Hematopoietic multipotent progenitor cell treated with erythropoietin and hydrocortisone succinate and interleukin-3 and kit ligand, for 4 days (in vitro differentiated cells): ENCODE data around the gene ARFRP1.
"Not testable (repeated sequence)": the region's sequence is repeated elsewhere in the genome, so short reads cannot be mapped to it uniquely, and the experiment has no call there.

ENCODE experiments used
- DNase-seq: peaks from one replicate; pipeline ENCODE4 v3.0.0-alpha.2; 2015

ARFRP1 gene

GRCh38 chr20:63671695-63672094, 36.1 kb downstream of the ARFRP1 start:
- DNase-seq, result not testable (repeated sequence)

- no peak for DNase-seq
These were observed 39.4 kb downstream of the ARFRP1 start for GRCh38 chr20:63668351-63668750.

- no peak for DNase-seq
These were observed 39.9 kb downstream of the ARFRP1 start for GRCh38 chr20:63667858-63668257.

- DNase-seq, result no peak
These were observed 42.1 kb downstream of the ARFRP1 start for GRCh38 chr20:63665708-63666107.

- no peak for DNase-seq
These were observed 42.7 kb downstream of the ARFRP1 start for GRCh38 chr20:63664861-63665594.

GRCh38 chr20:63664143-63664851, 43.5 kb downstream of the ARFRP1 start:
- DNase-seq, result no peak

GRCh38 chr20:63663332-63664066, 44.3 kb downstream of the ARFRP1 start:
- DNase-seq, result no peak

GRCh38 chr20:63662813-63663189, 45.0 kb downstream of the ARFRP1 start:
- DNase-seq, result no peak

- DNase-seq, result no peak
These were observed 45.6 kb downstream of the ARFRP1 start for GRCh38 chr20:63661959-63662812.

GRCh38 chr20:63661108-63661507, 46.7 kb downstream of the ARFRP1 start:
- DNase-seq, result no peak

- DNase-seq, result no peak
These were observed 47.2 kb downstream of the ARFRP1 start for GRCh38 chr20:63660622-63661021.

- not testable (repeated sequence) for DNase-seq
These were observed 47.6 kb downstream of the ARFRP1 start for GRCh38 chr20:63660174-63660573.

- no peak for DNase-seq
These were observed 48.4 kb downstream of the ARFRP1 start for GRCh38 chr20:63659370-63659769.

GRCh38 chr20:63658749-63659187, 49.0 kb downstream of the ARFRP1 start:
- peak; percentile 69 for DNase-seq

GRCh38 chr20:63657937-63658748, 49.6 kb downstream of the ARFRP1 start, which contains the start of gene RTEL1:
Gene RTEL1 (plus strand): TSS chr20:63658312. CDS start chr20:63659403, 1,091 bp downstream.
- DNase-seq, result peak; percentile 95

GRCh38 chr20:63657260-63657936, 50.4 kb downstream of the ARFRP1 start:
- peak; percentile 46 for DNase-seq

GRCh38 chr20:63656451-63656850, 51.3 kb downstream of the ARFRP1 start:
- no peak for DNase-seq

- no peak for DNase-seq
These were observed 52.5 kb downstream of the ARFRP1 start for GRCh38 chr20:63655249-63655648.

- DNase-seq, result no peak
These were observed 53.7 kb downstream of the ARFRP1 start for GRCh38 chr20:63653974-63654668.
